ENCODE data around the gene DUSP5. TPM values are rescaled to one million over a fixed set of nuclear protein-coding genes. Genes with fewer than 3 reads are reported as not detected.
A peak's percentile ranks its signal among the peaks of the same experiment; 100 is the strongest.

DUSP5 gene
- total and polyA plus RNA-seq, 10 of the 15 experiments (the other 5 are each of a cell fraction or from before 2014, with no cell fraction given), result 2.1 to 95.9 (median 23.4) TPM

- no peak for TF ChIP-seq ASH2L (IDR thresholded peaks at IDR 0.05; ENCODE audit: borderline replicate concordance, low read depth)
- no peak for TF ChIP-seq SUPT20H (IDR thresholded peaks at IDR 0.05; ENCODE audit: borderline replicate concordance, control insufficient read depth, low read depth, low read length)
Observed at GRCh38 chr10:110539091-110539490, 41.4 kb downstream of the DUSP5 start (continued).

DNA sequence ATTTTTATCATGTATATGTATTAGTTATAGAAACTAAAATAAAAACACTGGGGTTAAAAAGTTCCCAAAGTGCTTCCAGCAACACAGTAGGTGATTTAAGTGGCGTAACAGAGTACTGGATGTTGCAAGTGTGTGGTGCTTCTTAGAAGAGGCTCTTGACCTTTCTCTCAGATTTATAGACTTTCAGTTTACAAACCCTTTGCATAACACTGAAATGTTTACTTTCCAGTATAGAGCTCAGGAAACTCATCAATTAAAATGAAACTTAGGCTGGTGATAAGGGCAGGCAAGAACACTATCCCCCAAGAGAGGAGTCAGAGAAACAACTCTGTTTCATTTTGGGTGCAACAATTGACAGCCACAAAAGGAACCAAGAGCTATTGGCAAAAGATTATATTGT lies 42.3 kb downstream of the DUSP5 start:
- WGBS (ENCODE audit: insufficient coverage, insufficient replicate concordance, low lambda C conversion rate, missing lambda C conversion rate), result 83% methylated on average over 1 of the region's 1 CpG
- Histone ChIP-seq H4K20me1 (ENCODE audit: control insufficient read depth, insufficient read depth) (no peaks in the 10 kb centered on the region), H3K27ac (ENCODE audit: control insufficient read depth, insufficient read depth) (no peak overlapping the region), H3K4me3 (no peak overlapping the region), H3K27me3 (replicated peaks in 1 of 2; ENCODE audit: control insufficient read depth in 2 of 2, insufficient read depth in 2 of 2, low read length in 1 of 2) (no peaks in the 10 kb centered on the region), H3K79me2 (ENCODE audit: control insufficient read depth, insufficient read depth, low read length) (no peaks in the 10 kb centered on the region), H2AFZ (ENCODE audit: control insufficient read depth, low read depth, low read length) (no peak overlapping the region), H3K36me3 (ENCODE audit: control insufficient read depth in 2 of 2, insufficient read depth in 2 of 2, low read length in 1 of 2) (no peaks in the 10 kb centered on the region), H3K4me2 (ENCODE audit: control insufficient read depth, insufficient read depth) (no peak overlapping the region), H3K9ac (ENCODE audit: control insufficient read depth, insufficient read depth, low read length) (no peak overlapping the region), H3K9me3 (replicated peaks; ENCODE audit: control insufficient read depth, insufficient read depth, low read length) (no peaks in the 10 kb centered on the region), H3K4me1 (ENCODE audit: control insufficient read depth, insufficient read depth, low read length) (peaks cover 19% of the 10 kb centered on the region)
- no peak for DNase-seq (ENCODE audit: low read depth, low spot score)
- in situ Hi-C loops (cut with MboI) (no loop called here), intact Hi-C loops (cut with micrococcal nuclease; ENCODE audit: unreplicated experiment) (no loop called here)
- BruUV-seq (replicated peaks), result no TSS peak
- ATAC-seq, result peak; percentile 3; the same call in 2 of the 3 replicates
- no peak for TF ChIP-seq WRNIP1 (IDR thresholded peaks at IDR 0.05; ENCODE audit: borderline replicate concordance, low read depth, low read length)
- TF ChIP-seq, protein P1, sequence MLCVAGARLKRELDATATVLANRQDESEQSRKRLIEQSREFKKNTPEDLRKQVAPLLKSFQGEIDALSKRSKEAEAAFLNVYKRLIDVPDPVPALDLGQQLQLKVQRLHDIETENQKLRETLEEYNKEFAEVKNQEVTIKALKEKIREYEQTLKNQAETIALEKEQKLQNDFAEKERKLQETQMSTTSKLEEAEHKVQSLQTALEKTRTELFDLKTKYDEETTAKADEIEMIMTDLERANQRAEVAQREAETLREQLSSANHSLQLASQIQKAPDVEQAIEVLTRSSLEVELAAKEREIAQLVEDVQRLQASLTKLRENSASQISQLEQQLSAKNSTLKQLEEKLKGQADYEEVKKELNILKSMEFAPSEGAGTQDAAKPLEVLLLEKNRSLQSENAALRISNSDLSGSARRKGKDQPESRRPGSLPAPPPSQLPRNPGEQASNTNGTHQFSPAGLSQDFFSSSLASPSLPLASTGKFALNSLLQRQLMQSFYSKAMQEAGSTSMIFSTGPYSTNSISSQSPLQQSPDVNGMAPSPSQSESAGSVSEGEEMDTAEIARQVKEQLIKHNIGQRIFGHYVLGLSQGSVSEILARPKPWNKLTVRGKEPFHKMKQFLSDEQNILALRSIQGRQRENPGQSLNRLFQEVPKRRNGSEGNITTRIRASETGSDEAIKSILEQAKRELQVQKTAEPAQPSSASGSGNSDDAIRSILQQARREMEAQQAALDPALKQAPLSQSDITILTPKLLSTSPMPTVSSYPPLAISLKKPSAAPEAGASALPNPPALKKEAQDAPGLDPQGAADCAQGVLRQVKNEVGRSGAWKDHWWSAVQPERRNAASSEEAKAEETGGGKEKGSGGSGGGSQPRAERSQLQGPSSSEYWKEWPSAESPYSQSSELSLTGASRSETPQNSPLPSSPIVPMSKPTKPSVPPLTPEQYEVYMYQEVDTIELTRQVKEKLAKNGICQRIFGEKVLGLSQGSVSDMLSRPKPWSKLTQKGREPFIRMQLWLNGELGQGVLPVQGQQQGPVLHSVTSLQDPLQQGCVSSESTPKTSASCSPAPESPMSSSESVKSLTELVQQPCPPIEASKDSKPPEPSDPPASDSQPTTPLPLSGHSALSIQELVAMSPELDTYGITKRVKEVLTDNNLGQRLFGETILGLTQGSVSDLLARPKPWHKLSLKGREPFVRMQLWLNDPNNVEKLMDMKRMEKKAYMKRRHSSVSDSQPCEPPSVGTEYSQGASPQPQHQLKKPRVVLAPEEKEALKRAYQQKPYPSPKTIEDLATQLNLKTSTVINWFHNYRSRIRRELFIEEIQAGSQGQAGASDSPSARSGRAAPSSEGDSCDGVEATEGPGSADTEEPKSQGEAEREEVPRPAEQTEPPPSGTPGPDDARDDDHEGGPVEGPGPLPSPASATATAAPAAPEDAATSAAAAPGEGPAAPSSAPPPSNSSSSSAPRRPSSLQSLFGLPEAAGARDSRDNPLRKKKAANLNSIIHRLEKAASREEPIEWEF (IDR thresholded peaks at IDR 0.05; ENCODE audit: insufficient replicate concordance, low read depth, low read length), result peak; percentile 40
- no peak for FAIRE-seq
- CTCF ChIA-PET, result interaction anchor here (0.8 to 10.7 kb wide), 10 partner anchors 10 to 235 kb away, joined by 3 to 85 read pairs (median 3); no protein-coding TSS in a partner anchor
- RAD21 ChIA-PET (ENCODE audit: unreplicated experiment), result interaction anchor here (0.7 to 2.4 kb wide), 12 partner anchors 27 to 402 kb away, joined by 3 to 10 read pairs (median 4); no protein-coding TSS in a partner anchor
- POLR2A ChIA-PET, result interaction anchor here (0.6 to 1.6 kb wide), 5 partner anchors 32 to 540 kb away, joined by 3 to 4 read pairs (median 3); no protein-coding TSS in a partner anchor
- SMC1A ChIA-PET (ENCODE audit: uncharacterized antibody, unreplicated experiment), result interaction anchor here (0.6 to 2.8 kb wide), 13 partner anchors 9 to 233 kb away, joined by 3 to 12 read pairs (median 5); no protein-coding TSS in a partner anchor
